Cardiac fibroblast (primary cell): ENCODE results near the gene PRKG2.

Experiments
- DNase-seq, 2 donors: peaks; one replicate each; pipeline versions ENCODE4 v3.0.0 to v3.0.0-alpha.2; 2010; ENCODE audit warnings: low read depth in 2 of 2
- H3K4me3 ChIP-seq, 2 donors: replicated peaks in 1 of 2; 1 replicate in 1 of 2; 2 replicates in 1 of 2; pipeline ENCODE4 v1.5.1; 2011; ENCODE audit warnings: low read depth in 2 of 2, low read length in 2 of 2, mild to moderate bottlenecking in 2 of 2, moderate library complexity in 1 of 2
- TF ChIP-seq, protein P1 (sequence below): IDR thresholded peaks from one replicate; pipeline ENCODE4 v1.5.1; 2011; ENCODE audit warnings: low read depth, mild to moderate bottlenecking, low read length, inconsistent platforms

The PRKG2 gene

GRCh38 chr4:81217779-81218178 is 2.8 kb upstream of the PRKG2 start:
- TF ChIP-seq, protein P1, sequence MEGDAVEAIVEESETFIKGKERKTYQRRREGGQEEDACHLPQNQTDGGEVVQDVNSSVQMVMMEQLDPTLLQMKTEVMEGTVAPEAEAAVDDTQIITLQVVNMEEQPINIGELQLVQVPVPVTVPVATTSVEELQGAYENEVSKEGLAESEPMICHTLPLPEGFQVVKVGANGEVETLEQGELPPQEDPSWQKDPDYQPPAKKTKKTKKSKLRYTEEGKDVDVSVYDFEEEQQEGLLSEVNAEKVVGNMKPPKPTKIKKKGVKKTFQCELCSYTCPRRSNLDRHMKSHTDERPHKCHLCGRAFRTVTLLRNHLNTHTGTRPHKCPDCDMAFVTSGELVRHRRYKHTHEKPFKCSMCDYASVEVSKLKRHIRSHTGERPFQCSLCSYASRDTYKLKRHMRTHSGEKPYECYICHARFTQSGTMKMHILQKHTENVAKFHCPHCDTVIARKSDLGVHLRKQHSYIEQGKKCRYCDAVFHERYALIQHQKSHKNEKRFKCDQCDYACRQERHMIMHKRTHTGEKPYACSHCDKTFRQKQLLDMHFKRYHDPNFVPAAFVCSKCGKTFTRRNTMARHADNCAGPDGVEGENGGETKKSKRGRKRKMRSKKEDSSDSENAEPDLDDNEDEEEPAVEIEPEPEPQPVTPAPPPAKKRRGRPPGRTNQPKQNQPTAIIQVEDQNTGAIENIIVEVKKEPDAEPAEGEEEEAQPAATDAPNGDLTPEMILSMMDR: no peak
- DNase-seq: no peak

DNA sequence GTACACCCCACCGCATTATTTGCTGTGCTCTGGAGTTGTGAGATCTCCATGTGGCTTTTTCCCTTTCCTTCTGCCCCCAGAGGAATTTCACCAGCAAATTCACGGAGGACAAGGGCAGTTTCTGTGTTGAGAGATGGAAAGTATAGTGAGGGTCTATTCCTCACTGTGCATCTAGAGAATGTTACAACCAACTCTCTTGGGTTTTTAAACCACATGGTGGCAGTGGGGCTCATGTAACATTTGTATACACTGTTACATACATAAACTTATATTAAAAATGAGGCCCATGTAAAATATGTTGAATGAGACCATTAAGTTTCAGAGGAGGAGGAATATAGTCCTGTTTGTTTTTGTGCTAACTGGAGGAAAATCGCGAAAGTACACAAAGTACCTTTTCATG is 909 bp upstream of the PRKG2 start:
- DNase-seq: peak in 1 of 2 donors; percentile 38
- no peak overlapping the region for H3K4me3 ChIP-seq
- TF ChIP-seq, protein P1: no peak

More at GRCh38 chr4:81217779-81218178, 2.8 kb upstream of the PRKG2 start:
- H3K4me3 ChIP-seq: no peak overlapping the region

GRCh38 chr4:81214144-81214880 is 710 bp downstream of the PRKG2 start:
- TF ChIP-seq, protein P1: no peak
- H3K4me3 ChIP-seq: peak overlapping the region; percentile 60 to 65
- peak; percentile 46 to 50 for DNase-seq

- peak overlapping the region; percentile 60 to 65 for H3K4me3 ChIP-seq
- DNase-seq: peak; percentile 34 to 38
- TF ChIP-seq, protein P1: no peak
These were observed 1.4 kb downstream of the PRKG2 start for GRCh38 chr4:81213671-81214070.

- H3K4me3 ChIP-seq: no peak overlapping the region
- peak in 1 of 2 donors; percentile 58 for DNase-seq
- TF ChIP-seq, protein P1: no peak
These were observed 3.1 kb downstream of the PRKG2 start for GRCh38 chr4:81211956-81212355.

- peak; percentile 76 to 89 for DNase-seq
- TF ChIP-seq, protein P1: no peak
These were observed 7.2 kb downstream of the PRKG2 start for GRCh38 chr4:81207828-81208227.

More at GRCh38 chr4:81207828-81208227, 7.2 kb downstream of the PRKG2 start:
- H3K4me3 ChIP-seq: no peak overlapping the region
